Transverse colon (tissue), 4 donors: ENCODE data around the gene MT1A. TPM values are rescaled to one million over a fixed set of nuclear protein-coding genes. Genes with fewer than 3 reads are reported as not detected.
"Not testable (repeated sequence)": the region's sequence is repeated elsewhere in the genome, so short reads cannot be mapped to it uniquely, and the experiment has no call there.

Source experiments
- DNase-seq: peaks from one replicate; pipeline ENCODE4 v3.0.0-alpha.2; 2019
- H3K27ac ChIP-seq, 4 donors: fragments of 200-600 bp; sonication (generic); 2 replicates each; pipeline ENCODE4 v1.5.1; 2016 to 2018; ENCODE audit warnings: inconsistent platforms in 4 of 4
- H3K27me3 ChIP-seq: fragments of 200-600 bp; sonication (generic); 2 replicates; pipeline ENCODE4 v1.5.1; 2017; ENCODE audit warnings: inconsistent platforms
- H3K36me3 ChIP-seq, 4 donors: fragments of 200-600 bp; sonication (generic); 2 replicates each; pipeline ENCODE4 v1.5.1; 2017 to 2019; ENCODE audit warnings: inconsistent platforms in 4 of 4
- H3K4me1 ChIP-seq, 4 donors: fragments of 200-600 bp; sonication (generic); 2 replicates each; pipeline ENCODE4 v1.5.1; 2017 to 2020; ENCODE audit warnings: inconsistent platforms in 4 of 4
- H3K4me3 ChIP-seq, 4 donors: fragments of 200-600 bp; sonication (generic); 1 replicate in 1 of 4; 2 replicates in 3 of 4; pipeline versions ENCODE4 v1.5.1 to v1.6.1; 2017 to 2019; ENCODE audit warnings: inconsistent platforms in 4 of 4
- H3K9me3 ChIP-seq, 2 donors: fragments of 200-600 bp; sonication (generic); 2 replicates each; pipeline ENCODE4 v1.5.1; 2017 to 2019; ENCODE audit warnings: inconsistent platforms in 2 of 2
- CTCF ChIP-seq, 5 experiments: fragments of 200-600 bp in 3 of 5; fragments of 450-650 bp in 2 of 5; sonication (generic) in 3 of 5; IDR thresholded peaks; 1 replicate in 2 of 5; 2 replicates in 3 of 5; pipeline ENCODE4 v1.5.1; 2016 to 2017; ENCODE audit warnings: antibody characterized with exemption in 5 of 5, inconsistent platforms in 3 of 5, mild to moderate bottlenecking in 2 of 5, moderate library complexity in 1 of 5
- EP300 ChIP-seq: sonication (generic); formaldehyde crosslinking; IDR thresholded peaks from one replicate; pipeline ENCODE4 v1.6.1; 2017; ENCODE audit warnings: antibody characterized with exemption, low read depth
- POLR2A ChIP-seq: fragments of 450-650 bp; IDR thresholded peaks from one replicate; pipeline ENCODE4 v1.6.1; 2016; ENCODE audit warnings: antibody characterized with exemption, mild to moderate bottlenecking, moderate library complexity
- POLR2AphosphoS5 ChIP-seq, 3 donors: sonication (generic); formaldehyde crosslinking; IDR thresholded peaks; one replicate each; pipeline ENCODE4 v1.6.1; 2016; ENCODE audit warnings: antibody characterized with exemption in 3 of 3
- WGBS, 2 donors: methylation state at CpG; one replicate each; pipeline ENCODE4 v1.1.5; 2018; ENCODE audit warnings: low coverage in 1 of 2; 5-methylcytosine and 5-hydroxymethylcytosine counted together
- in situ Hi-C, 4 donors: fragments of 200-750 bp; cut with MboI; loops; one replicate each; pipeline versions ENCODE4 v1.15.0 to v1.15.1; 2017; ENCODE audit warnings: low sequenced_read_pairs in 3 of 4, low pct_ligation_motif_present in 1 of 4, low pct_unique_long_range_greater_than_20kb in 1 of 4
- intact Hi-C: fragments of 100-400 bp; cut with DNase I; formaldehyde crosslinking; loops from one replicate; pipeline ENCODE4 v1.15.1; 2023; ENCODE audit warnings: low total_unique reads
- total RNA-seq, 4 donors: library from RNA; depleted of rRNA; stranded (reverse); fragments of >200 nt; gene quantifications; one replicate each; pipeline ENCODE4 v1.1.0, GENCODE V29; 2016

The MT1A gene
- total RNA-seq, 4 donors from 2014 or later, result 4.4 to 35.2 (median 4.9) TPM; not detected in 1

DNA sequence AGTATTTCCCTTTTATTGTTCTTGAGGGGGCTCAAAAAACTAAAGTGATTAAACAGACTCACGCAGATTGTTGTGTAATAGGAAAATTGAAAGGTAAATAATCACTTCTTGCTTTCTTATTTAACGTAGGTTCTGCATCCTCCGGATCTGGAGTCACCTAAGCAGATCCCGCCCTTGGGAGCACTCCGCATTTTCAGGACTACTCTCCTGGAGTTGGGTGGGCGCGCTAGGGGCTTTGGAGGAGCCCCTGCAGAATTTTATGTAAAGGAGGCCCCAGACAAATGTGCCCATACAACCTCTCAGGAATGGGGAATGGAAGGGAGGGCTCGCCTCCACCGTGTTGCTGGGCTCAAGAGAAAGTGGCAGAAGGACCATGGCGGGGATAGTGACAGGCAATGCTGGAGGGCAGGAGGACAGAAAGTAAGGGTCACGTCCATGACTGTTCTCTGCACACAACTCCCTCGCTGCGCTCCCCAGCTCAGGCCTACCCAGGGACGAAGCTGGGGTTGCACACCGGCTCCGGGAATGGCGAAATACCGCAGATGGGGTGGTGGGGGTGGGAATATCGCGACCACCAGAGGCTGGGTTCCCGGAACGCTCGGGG, 21.8 kb upstream of the MT1A start:
- in situ Hi-C loops, result no loop called here
- intact Hi-C loops, result no loop called here
- DNase-seq, result no peak
- H3K4me3 ChIP-seq, result peak overlapping the region in 3 of 4 donors; percentile 24 to 42 (median 38)
- no peaks in the 10 kb centered on the region for H3K36me3 ChIP-seq
- H3K27me3 ChIP-seq, result peaks cover 4% of the 10 kb centered on the region
- WGBS, 2 donors, result 66 to 90% methylated on average over 2 to 23 of the region's 23 CpGs
- H3K27ac ChIP-seq, result peak overlapping the region; percentile 25 to 55 (median 41)
- H3K9me3 ChIP-seq, result no peaks in the 10 kb centered on the region
- H3K4me1 ChIP-seq, result peaks cover 5 to 16% (median 10%) of the 10 kb centered on the region in 4 donors
- no peak for TF ChIP-seq POLR2AphosphoS5 (IDR thresholded peaks at IDR 0.05)
- no peak for TF ChIP-seq POLR2A

DNA sequence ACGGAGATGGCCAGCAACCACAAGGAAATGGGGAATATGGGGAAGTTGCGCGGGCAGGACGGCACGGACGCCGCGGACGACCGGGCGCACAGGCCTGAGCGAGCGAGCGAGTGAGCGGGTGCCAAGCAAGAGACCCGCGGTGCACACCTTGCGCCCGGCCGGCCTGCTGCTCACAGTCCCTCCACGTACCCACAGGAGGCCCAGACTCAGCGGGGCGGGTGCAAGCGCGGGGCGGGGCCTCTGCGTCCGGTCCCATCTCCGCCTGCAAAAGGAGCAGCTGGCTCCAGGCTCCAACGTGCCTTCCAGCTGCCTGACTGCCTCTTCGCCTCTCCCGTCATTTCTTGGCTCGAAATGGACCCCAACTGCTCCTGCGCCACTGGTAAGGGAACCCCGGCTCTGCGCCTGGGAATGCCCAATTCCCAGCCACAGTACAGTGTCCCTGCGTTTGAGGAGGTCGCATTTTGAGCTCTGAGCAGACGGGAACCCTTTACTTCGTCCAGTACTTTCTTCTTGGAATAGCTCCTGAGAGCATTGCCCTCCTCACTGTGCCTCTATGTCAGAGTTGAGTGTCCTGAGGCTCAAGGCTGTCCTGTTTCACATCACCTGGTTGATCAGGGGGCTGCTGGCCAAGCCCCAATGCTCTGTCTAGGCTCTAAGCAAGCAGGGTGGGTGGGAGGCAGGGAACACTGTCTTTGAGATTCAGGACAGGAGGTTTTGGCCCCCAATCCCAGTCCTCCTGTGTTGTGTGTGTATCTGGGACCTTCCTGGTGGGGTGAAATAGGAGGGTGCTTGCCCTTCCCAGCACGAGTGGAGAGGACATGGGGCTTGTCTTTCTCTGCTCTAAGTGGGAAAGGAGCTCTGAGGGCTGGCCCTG, 21.0 kb upstream of the MT1A start:
- no peaks in the 10 kb centered on the region for H3K9me3 ChIP-seq
- H3K4me1 ChIP-seq, result peaks cover 5 to 16% (median 10%) of the 10 kb centered on the region in 4 donors
- peak overlapping the region; percentile 25 to 55 (median 41) for H3K27ac ChIP-seq
- peaks cover 4% of the 10 kb centered on the region for H3K27me3 ChIP-seq
- intact Hi-C loops, result no loop called here
- WGBS, 2 donors, result 17% methylated on average over 33 of the region's 41 CpGs; no CpG with 5 or more reads in 1 of the 2 donors
- no peaks in the 10 kb centered on the region for H3K36me3 ChIP-seq
- DNase-seq, result peak; percentile 70
- in situ Hi-C loops, result no loop called here
- peak overlapping the region; percentile 8 to 42 (median 31) for H3K4me3 ChIP-seq
- TF ChIP-seq CTCF (IDR thresholded peaks at IDR 0.05) (no peak), EP300 (no peak), POLR2A (peak; percentile 32), POLR2AphosphoS5 (IDR thresholded peaks at IDR 0.05) (peak; percentile 30 to 79 (median 68))

GRCh38 chr16:56618138-56618537, 20.3 kb upstream of the MT1A start:
- DNase-seq, result no peak
- intact Hi-C loops, result no loop called here
- Histone ChIP-seq H3K27me3 (peaks cover 4% of the 10 kb centered on the region), H3K36me3 (no peaks in the 10 kb centered on the region), H3K9me3 (no peaks in the 10 kb centered on the region), H3K4me3 (no peak overlapping the region), H3K27ac (no peak overlapping the region), H3K4me1 (peaks cover 5 to 16% (median 10%) of the 10 kb centered on the region in 4 donors)
- in situ Hi-C loops, result no loop called here
- 83 to 100% methylated on average over 2 to 6 of the region's 6 CpGs for WGBS, 2 donors
- TF ChIP-seq POLR2A, result no peak
- no peak for TF ChIP-seq CTCF (IDR thresholded peaks at IDR 0.05)
- TF ChIP-seq POLR2AphosphoS5 (IDR thresholded peaks at IDR 0.05), result no peak
- TF ChIP-seq EP300, result no peak

DNA sequence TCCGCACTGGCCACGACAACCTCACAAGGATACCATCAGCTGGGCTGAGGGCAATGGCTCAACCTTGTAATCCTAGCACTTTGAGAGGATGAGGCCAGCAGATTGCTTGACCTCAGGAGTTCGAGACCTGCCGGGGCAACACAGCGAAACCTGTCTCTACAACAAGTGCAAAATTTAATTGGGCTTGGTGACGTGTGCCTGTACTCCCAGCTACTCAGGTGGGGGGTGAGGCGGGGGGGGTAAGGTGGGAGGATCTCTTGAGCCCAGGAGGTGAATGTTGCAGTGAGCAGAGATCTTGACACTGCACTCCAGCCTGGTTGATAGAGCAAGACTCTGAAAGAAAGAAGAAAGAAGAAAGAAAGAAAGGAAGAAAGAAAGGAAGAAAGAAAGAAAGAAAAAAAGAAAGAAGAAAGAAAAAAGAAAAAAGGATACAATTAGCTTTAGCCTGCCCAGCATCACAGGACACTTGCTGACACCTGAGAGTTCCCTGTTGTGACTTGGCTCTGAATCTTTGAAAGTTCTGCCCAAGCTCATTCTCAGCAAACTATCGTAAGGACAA, 18.0 kb upstream of the MT1A start:
- H3K4me3 ChIP-seq, result no peak overlapping the region
- no peaks in the 10 kb centered on the region for H3K9me3 ChIP-seq
- WGBS, 2 donors, result 91% methylated on average over 7 of the region's 8 CpGs; no CpG with 5 or more reads in 1 of the 2 donors
- peaks cover 5 to 21% (median 12%) of the 10 kb centered on the region in 4 donors for H3K4me1 ChIP-seq
- intact Hi-C loops, result no loop called here
- in situ Hi-C loops, result no loop called here
- TF ChIP-seq POLR2AphosphoS5 (IDR thresholded peaks at IDR 0.05) (no peak), CTCF (IDR thresholded peaks at IDR 0.05) (no peak), EP300 (no peak), POLR2A (no peak)
- H3K27me3 ChIP-seq, result peaks cover 4% of the 10 kb centered on the region
- H3K27ac ChIP-seq, result no peak overlapping the region
- no peak for DNase-seq
- no peaks in the 10 kb centered on the region for H3K36me3 ChIP-seq

- H3K9me3 ChIP-seq, DNase-seq, H3K4me3 ChIP-seq, intact Hi-C loops, H3K36me3 ChIP-seq, in situ Hi-C loops, H3K27ac ChIP-seq, H3K27me3 ChIP-seq: not testable (repeated sequence)
- WGBS, 2 donors, result 30 to 79% methylated on average over 1 to 4 of the region's 4 CpGs
- peaks cover 5 to 28% (median 24%) of the 10 kb centered on the region in 4 donors for H3K4me1 ChIP-seq
Measured at GRCh38 chr16:56621665-56622445, 16.6 kb upstream of the MT1A start.

DNA sequence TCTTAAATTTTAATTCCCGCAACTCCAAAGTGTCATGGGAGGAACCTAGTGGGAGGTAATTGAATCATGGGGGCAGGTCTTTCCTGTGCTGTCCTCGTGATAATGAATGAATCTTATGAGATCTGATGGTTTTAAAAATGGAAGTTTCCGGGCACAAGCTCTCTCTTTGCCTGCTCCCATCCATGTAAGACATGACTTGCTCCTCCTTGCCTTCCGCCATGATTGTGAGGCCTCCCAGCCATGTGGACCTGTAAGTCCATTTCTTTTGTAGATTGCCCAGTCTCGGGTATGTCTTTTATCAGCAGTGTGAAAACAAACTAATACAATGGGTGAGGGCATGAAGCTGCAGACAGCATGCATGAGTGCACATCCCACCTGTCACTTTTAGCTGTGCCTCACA, 15.3 kb upstream of the MT1A start:
- in situ Hi-C loops, intact Hi-C loops, H3K27ac ChIP-seq, H3K4me3 ChIP-seq, H3K9me3 ChIP-seq, DNase-seq, H3K27me3 ChIP-seq, H3K36me3 ChIP-seq: not testable (repeated sequence)
- WGBS, 2 donors, result 82% methylated on average over 5 of the region's 5 CpGs; no CpG with 5 or more reads in 1 of the 2 donors
- H3K4me1 ChIP-seq, result peaks cover 0 to 22% (median 17%) of the 10 kb centered on the region in 4 donors
